K562 (cell line): ENCODE measurements around the gene RALGAPA2. TPM values are rescaled to one million over a fixed set of nuclear protein-coding genes. Genes with fewer than 3 reads are reported as not detected.

Experiments used
- ATAC-seq: fragments of 200-7000 bp; cut with Tn5 transposase; 3 replicates; pipeline ENCODE4 v1.9.1; 2020; ENCODE audit warnings: moderate library complexity
- BruUV-seq: library from RNA; stranded (reverse); fragments of 400-500 nt; replicated peaks from 2 replicates; lab custom pipeline; 2021; lab: Mats Ljungman, UMichigan
- CTCF ChIA-PET: fragments of 300-600 bp; formaldehyde crosslinking; extraction: SDS; loops from one replicate; lab custom pipeline; 2021; ENCODE audit warnings: low intra/inter-chr PET ratio; lab: Yijun Ruan, JAX
- POLR2A ChIA-PET: fragments of 300-600, 350-650 bp; sonication (Branson Sonifier 250); formaldehyde crosslinking; extraction: SDS; loops from one replicate; lab custom pipeline; 2021; ENCODE audit warnings: antibody characterized with exemption, inconsistent platforms; lab: Yijun Ruan, JAX
- DNase-seq, 4 experiments: peaks; one replicate each; pipeline versions ENCODE4 v3.0.0 to v3.0.0-alpha.2; 2011 to 2018; ENCODE audit warnings: low spot score in 3 of 4, mixed read lengths in 3 of 4; ENCODE audit errors: extremely low read depth in 1 of 4
- FAIRE-seq: peaks from 2 replicates; lab custom pipeline; 2011; peaks lifted over from hg19 to GRCh38; lab: Jason Lieb, UNC
- H2AFZ ChIP-seq: 2 replicates; pipeline ENCODE4 v1.6.0; 2011; ENCODE audit warnings: low read depth, low read length, control low read depth, inconsistent platforms
- H3K27ac ChIP-seq: fragments of 200-600 bp; 3 replicates; pipeline ENCODE4 v1.8.0; 2011; ENCODE audit warnings: low read depth, mild to moderate bottlenecking, control low read depth, inconsistent platforms, low read length, moderate library complexity, mixed read lengths; ENCODE audit errors: extremely low read depth
- H3K27me3 ChIP-seq, 2 experiments: fragments of 300-600 bp in 1 of 2; 2 replicates in 1 of 2; 3 replicates in 1 of 2; pipeline versions ENCODE4 v1.6.0 to v1.8.0; 2011; ENCODE audit warnings: inconsistent platforms in 2 of 2, low read length in 2 of 2, mild to moderate bottlenecking in 1 of 2, mixed read lengths in 1 of 2, moderate library complexity in 1 of 2; ENCODE audit not compliant: control insufficient read depth in 2 of 2, insufficient read depth in 2 of 2
- H3K36me3 ChIP-seq: fragments of 300-600 bp; 3 replicates; pipeline ENCODE4 v1.8.0; 2011; ENCODE audit warnings: mild to moderate bottlenecking, low read length, inconsistent platforms; ENCODE audit not compliant: control insufficient read depth, insufficient read depth
- H3K4me1 ChIP-seq, 2 experiments: fragments of 200-600 bp in 1 of 2; replicated peaks in 1 of 2; 2 replicates in 1 of 2; 3 replicates in 1 of 2; pipeline versions ENCODE4 v1.5.1 to v1.8.0; 2011; ENCODE audit warnings: inconsistent platforms in 2 of 2, low read length in 2 of 2, mild to moderate bottlenecking in 1 of 2, mixed read lengths in 1 of 2, moderate library complexity in 1 of 2; ENCODE audit not compliant: control insufficient read depth in 2 of 2, insufficient read depth in 2 of 2
- H3K4me2 ChIP-seq: 2 replicates; pipeline ENCODE4 v1.6.1; 2011; ENCODE audit warnings: low read length, control low read depth, inconsistent platforms, mixed read lengths; ENCODE audit not compliant: insufficient read depth
- H3K4me3 ChIP-seq: fragments of 200-600 bp; sonication (generic), shearing (Covaris generic); 2 replicates; pipeline ENCODE4 v1.5.1; 2016; ENCODE audit warnings: control low read depth, inconsistent platforms
- H3K79me2 ChIP-seq: fragments of 200-600 bp; 3 replicates; pipeline ENCODE4 v1.8.0; 2011; ENCODE audit warnings: low read length, inconsistent platforms; ENCODE audit not compliant: control insufficient read depth, insufficient read depth
- H3K9ac ChIP-seq, 2 experiments: 2 replicates each; pipeline versions ENCODE4 v1.6.0 to v1.6.1; 2011; ENCODE audit warnings: low read depth in 2 of 2, low read length in 2 of 2, control low read depth in 1 of 2, inconsistent platforms in 1 of 2, mild to moderate bottlenecking in 1 of 2, mixed read lengths in 1 of 2; ENCODE audit not compliant: insufficient read depth in 1 of 2
- H3K9me1 ChIP-seq: one replicate; pipeline ENCODE4 v1.6.0; 2011; ENCODE audit warnings: inconsistent platforms, mild to moderate bottlenecking, low read length, moderate library complexity; ENCODE audit not compliant: control insufficient read depth, insufficient read depth
- H3K9me3 ChIP-seq: replicated peaks from 2 replicates; pipeline ENCODE4 v1.5.1; 2011; ENCODE audit warnings: low read depth, low read length, inconsistent platforms; ENCODE audit not compliant: control insufficient read depth, insufficient read depth
- H4K20me1 ChIP-seq: replicated peaks from 2 replicates; pipeline ENCODE4 v1.6.1; 2011; ENCODE audit warnings: low read length, inconsistent platforms, mixed read lengths; ENCODE audit not compliant: control insufficient read depth, insufficient read depth
- MECOM ChIP-seq: fragments of 250-450 bp; sonication (Bioruptor Pico); IDR thresholded peaks from 2 replicates; pipeline ENCODE4 v1.8.0; 2022; ENCODE audit warnings: inconsistent platforms
- MEF2D ChIP-seq: conservative IDR thresholded peaks from 2 replicates; pipeline ENCODE4 v1.6.1; 2016; ENCODE audit warnings: low read depth, missing genetic modification characterization, missing compliant biosample characterization
- MTF1 ChIP-seq: fragments of 250-450 bp; sonication (Bioruptor Pico); IDR thresholded peaks from 2 replicates; pipeline ENCODE4 v1.9.0; 2021; ENCODE audit warnings: moderate library complexity, mild to moderate bottlenecking, inconsistent platforms, borderline replicate concordance
- NFIC ChIP-seq: fragments of 450-650 bp; IDR thresholded peaks from 2 replicates; pipeline ENCODE4 v1.6.1; 2017; ENCODE audit warnings: mild to moderate bottlenecking, inconsistent platforms
- PHF8 ChIP-seq: fragments of 200-600 bp; sonication (generic); IDR thresholded peaks from 2 replicates; pipeline ENCODE4 v1.6.1; 2012; ENCODE audit warnings: mixed run types, mild to moderate bottlenecking, inconsistent platforms, low read length, moderate library complexity, borderline replicate concordance
- SP2 ChIP-seq: IDR thresholded peaks from 2 replicates; pipeline ENCODE4 v1.6.1; 2011; ENCODE audit warnings: mild to moderate bottlenecking, low read depth, low read length, moderate library complexity; ENCODE audit not compliant: poor library complexity, severe bottlenecking; ENCODE audit errors: extremely low read depth
- TBL1XR1 ChIP-seq, 2 experiments: IDR thresholded peaks; 2 replicates each; pipeline ENCODE4 v1.6.1; 2012; ENCODE audit warnings: improper control_type of control experiment in 2 of 2, low read length in 2 of 2, mild to moderate bottlenecking in 1 of 2
- ZFP36 ChIP-seq: fragments of 150-350 bp; IDR thresholded peaks from 2 replicates; pipeline ENCODE4 v1.6.1; 2018; ENCODE audit warnings: low read length, low read depth; ENCODE audit not compliant: partially characterized antibody
- ZNF316 ChIP-seq: fragments of 450-650 bp; IDR thresholded peaks from 2 replicates; pipeline ENCODE4 v1.6.1; 2016
- ZNF57 ChIP-seq: fragments of 450-650 bp; formaldehyde crosslinking; IDR thresholded peaks from 2 replicates; pipeline ENCODE4 v1.4.0; 2020; ENCODE audit warnings: mild to moderate bottlenecking, moderate library complexity
- WGBS: fragments of 100-300 bp; shearing (Covaris generic); methylation state at CpG from one replicate; pipeline ENCODE4 v1.1.6; 2016; ENCODE audit warnings: low coverage, mixed read lengths; ENCODE audit not compliant: insufficient coverage; ENCODE audit errors: missing lambda C conversion rate; 5-methylcytosine and 5-hydroxymethylcytosine counted together
- in situ Hi-C: fragments of 300-500 bp; cut with MboI; formaldehyde crosslinking; loops from 4 replicates; pipeline ENCODE4 v1.15.0; 2018; ENCODE audit warnings: inconsistent platforms, mixed read lengths
- intact Hi-C: fragments of 100-400 bp; cut with micrococcal nuclease; formaldehyde crosslinking; loops from 2 replicates; pipeline ENCODE4 v1.14.2; 2022
- polyA plus RNA-seq, 8 experiments: library from polyadenylated mRNA; depleted of rRNA in 4 of 8; stranded (reverse) in 5 of 8; unstranded in 3 of 8; fragments of >200 nt; fragmentation: Nextera tagmentation in 2 of 8; fragmentation: Illumina TruSeq in 1 of 8; extraction: Ambion mirVana in 2 of 8; extraction: Trizol in 1 of 8; gene quantifications; 2 replicates each; pipeline versions ENCODE4 v1.2.1 to v1.2.3, GENCODE V29; 2011 to 2014; ENCODE audit warnings: inconsistent platforms in 1 of 8, missing spikeins in 1 of 8
- total RNA-seq, 7 experiments: library from RNA; depleted of rRNA in 6 of 7; stranded (reverse); fragments of >200 nt in 6 of 7; fragmentation: Illumina TruSeq in 2 of 7; extraction: Trizol in 2 of 7; gene quantifications; 2 replicates each; pipeline versions ENCODE4 v1.2.1 to v1.2.3, GENCODE V29; 2011 to 2021; ENCODE audit warnings: low replicate concordance in 1 of 7
- TF ChIP-seq, protein P1 (sequence below): sonication (generic); formaldehyde crosslinking; IDR thresholded peaks from 2 replicates; pipeline ENCODE4 v1.8.0; 2022; ENCODE audit warnings: missing genetic modification reagents, mild to moderate bottlenecking, moderate library complexity, borderline replicate concordance

RALGAPA2 gene
- total and polyA plus RNA-seq, 9 of the 15 experiments (the other 6 are each of a cell fraction or from before 2014, with no cell fraction given) = 0.35 to 2.7 (median 1.4) TPM

DNA sequence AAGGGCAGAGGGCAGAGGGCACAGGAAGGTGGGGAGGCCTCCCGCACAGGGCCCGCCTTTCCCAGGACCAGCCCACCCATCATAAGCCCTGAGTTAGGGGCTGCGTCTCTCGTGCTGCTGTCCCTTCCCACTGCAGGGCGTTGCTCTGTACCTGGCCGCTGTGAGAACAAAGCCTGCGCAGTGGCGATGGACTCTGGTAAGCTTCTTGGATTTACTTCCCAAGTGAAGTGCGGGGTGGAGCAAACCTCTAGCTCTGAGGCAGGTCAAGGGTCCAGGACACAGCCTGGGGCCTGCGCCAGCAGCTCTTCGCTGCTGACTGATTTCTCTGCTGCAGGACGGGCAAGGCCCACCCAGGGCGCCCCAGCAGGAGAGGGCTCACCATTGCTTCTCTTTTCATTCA is 320.7 kb downstream of the RALGAPA2 start:
- 59% methylated on average over 9 of the region's 13 CpGs for WGBS
- no peak for FAIRE-seq
- no peaks in the 10 kb centered on the region for H3K36me3 ChIP-seq

DNA sequence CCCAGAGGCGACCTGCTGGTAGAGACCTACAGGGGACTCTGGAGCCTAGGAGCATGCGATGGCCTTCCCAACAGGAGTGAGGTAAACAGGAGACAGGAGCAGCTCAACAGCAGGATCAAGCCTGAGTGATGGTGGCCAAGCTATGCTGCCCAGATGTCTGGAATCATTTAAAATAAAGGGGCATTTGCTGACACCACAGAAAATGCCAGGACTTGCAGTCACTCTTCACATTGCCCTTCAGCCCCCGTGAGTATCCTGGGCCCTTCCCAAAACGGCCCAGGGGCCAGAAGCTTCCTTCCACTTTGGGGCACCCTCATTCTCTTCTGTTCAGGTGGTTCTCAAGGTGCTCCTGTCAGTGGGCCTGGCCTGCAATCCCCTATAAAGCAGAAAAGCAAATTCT is 321.3 kb downstream of the RALGAPA2 start:
- WGBS = 34% methylated on average over 2 of the region's 4 CpGs

More for the DNA sequence above, 320.7 kb downstream of the RALGAPA2 start:
- DNase-seq = no peak
- ATAC-seq = no peak
- Histone ChIP-seq H3K9ac (no peak overlapping the region), H3K4me1 (peaks cover 0 to 10% of the 10 kb centered on the region in 2 experiments; a peak in 4 of 5 replicates), H4K20me1 (no peaks in the 10 kb centered on the region), H3K27ac (no peak overlapping the region), H3K79me2 (no peaks in the 10 kb centered on the region), H3K4me3 (no peak overlapping the region), H3K9me1 (no peaks in the 10 kb centered on the region), H2AFZ (no peak overlapping the region), H3K9me3 (no peaks in the 10 kb centered on the region), H3K4me2 (no peak overlapping the region), H3K27me3 (peaks cover 0 to 12% of the 10 kb centered on the region in 2 experiments; a peak in 3 of 5 replicates)
- intact Hi-C loops = no loop called here
- ChIA-PET CTCF (no interaction called here), POLR2A (no interaction called here)
- TF ChIP-seq MTF1 (CRISPR knock-in tag) (no peak), MECOM (CRISPR knock-in tag) (no peak), ZNF57 (no peak), ZFP36 (no peak), MEF2D (no peak), NFIC (no peak), PHF8 (no peak), SP2 (no peak)
- TF ChIP-seq, protein P1, sequence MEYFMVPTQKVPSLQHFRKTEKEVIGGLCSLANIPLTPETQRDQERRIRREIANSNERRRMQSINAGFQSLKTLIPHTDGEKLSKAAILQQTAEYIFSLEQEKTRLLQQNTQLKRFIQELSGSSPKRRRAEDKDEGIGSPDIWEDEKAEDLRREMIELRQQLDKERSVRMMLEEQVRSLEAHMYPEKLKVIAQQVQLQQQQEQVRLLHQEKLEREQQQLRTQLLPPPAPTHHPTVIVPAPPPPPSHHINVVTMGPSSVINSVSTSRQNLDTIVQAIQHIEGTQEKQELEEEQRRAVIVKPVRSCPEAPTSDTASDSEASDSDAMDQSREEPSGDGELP (CRISPR knock-in tag) = no peak
- in situ Hi-C loops = no loop called here
- no TSS peak for BruUV-seq

More for the DNA sequence above, 321.3 kb downstream of the RALGAPA2 start:
- H3K27me3 ChIP-seq = peaks cover 0 to 19% of the 10 kb centered on the region in 2 experiments; a peak in 3 of 5 replicates
- no peaks in the 10 kb centered on the region for H3K36me3 ChIP-seq
- in situ Hi-C loops = no loop called here
- no peaks in the 10 kb centered on the region for H3K9me1 ChIP-seq
- FAIRE-seq = no peak
- ChIA-PET CTCF (no interaction called here), POLR2A (interaction anchor here (0.8 kb wide), 1 partner anchor 52 kb away, joined by 3 read pairs; no protein-coding TSS in a partner anchor)
- no peak overlapping the region for H3K4me2 ChIP-seq
- H3K27ac ChIP-seq = no peak overlapping the region
- H3K79me2 ChIP-seq = no peaks in the 10 kb centered on the region
- peaks cover 0 to 10% of the 10 kb centered on the region in 2 experiments; a peak in 4 of 5 replicates for H3K4me1 ChIP-seq
- no peak for DNase-seq
- H3K9ac ChIP-seq = no peak overlapping the region
- H2AFZ ChIP-seq = no peak overlapping the region
- no peaks in the 10 kb centered on the region for H3K9me3 ChIP-seq
- BruUV-seq = no TSS peak
- no peak overlapping the region for H3K4me3 ChIP-seq
- no peaks in the 10 kb centered on the region for H4K20me1 ChIP-seq
- intact Hi-C loops = no loop called here
- ATAC-seq = no peak
- 0 out of 2 replicates have a peak, but pooled peaks have one; percentile 7 for TF ChIP-seq ZNF316
- no peak for TF ChIP-seq TBL1XR1 (IDR thresholded peaks at IDR 0.05; ENCODE audit: low read length in 2 of 2)
- TF ChIP-seq MEF2D = no peak
